K562 (cell line): ENCODE measurements around the gene TEAD3. TPM values are rescaled to one million over a fixed set of nuclear protein-coding genes. Genes with fewer than 3 reads are reported as not detected.

Source experiments
- BACH1 ChIP-seq: fragments of 200-800 bp; sonication (Bioruptor generic); IDR thresholded peaks from 2 replicates; pipeline ENCODE4 v1.6.1; 2016; ENCODE audit warnings: missing genetic modification characterization, missing compliant biosample characterization
- CEBPB ChIP-seq: fragments of 450-650 bp; IDR thresholded peaks from 2 replicates; pipeline ENCODE4 v1.6.1; 2016; ENCODE audit warnings: missing genetic modification characterization, missing compliant biosample characterization
- MEF2A ChIP-seq: IDR thresholded peaks from 2 replicates; pipeline ENCODE4 v1.6.1; 2011; ENCODE audit warnings: low read depth, mild to moderate bottlenecking, low read length, moderate library complexity; ENCODE audit not compliant: control insufficient read depth
- RAD51 ChIP-seq: fragments of 450-650 bp; IDR thresholded peaks from 2 replicates; pipeline ENCODE4 v1.7.1; 2016; ENCODE audit warnings: low read depth, mild to moderate bottlenecking, borderline replicate concordance
- SPI1 ChIP-seq: IDR thresholded peaks from 2 replicates; pipeline ENCODE4 v1.6.1; 2011; ENCODE audit warnings: low read depth, low read length, control low read depth, borderline replicate concordance
- ZBED1 ChIP-seq: IDR thresholded peaks from 2 replicates; pipeline ENCODE4 v1.6.1; 2014
- ZBTB1 ChIP-seq: sonication (generic); formaldehyde crosslinking; IDR thresholded peaks from 2 replicates; pipeline ENCODE4 v1.8.1; 2023; ENCODE audit warnings: missing genetic modification reagents, low read depth, mild to moderate bottlenecking, borderline replicate concordance
- ZNF146 ChIP-seq: IDR thresholded peaks from one replicate; pipeline ENCODE4 v1.6.1; 2018; ENCODE audit warnings: missing compliant biosample characterization; ENCODE audit not compliant: unreplicated experiment
- ZNF3 ChIP-seq: fragments of 250-450 bp; sonication (Bioruptor Pico); IDR thresholded peaks from 2 replicates; pipeline ENCODE4 v1.5.0; 2021; ENCODE audit warnings: mild to moderate bottlenecking, moderate library complexity
- polyA plus RNA-seq, 8 experiments: library from polyadenylated mRNA; depleted of rRNA in 4 of 8; stranded (reverse) in 5 of 8; unstranded in 3 of 8; fragments of >200 nt; fragmentation: Nextera tagmentation in 2 of 8; fragmentation: Illumina TruSeq in 1 of 8; extraction: Ambion mirVana in 2 of 8; extraction: Trizol in 1 of 8; gene quantifications; 2 replicates each; pipeline versions ENCODE4 v1.2.1 to v1.2.3, GENCODE V29; 2011 to 2014; ENCODE audit warnings: inconsistent platforms in 1 of 8, missing spikeins in 1 of 8
- total RNA-seq, 7 experiments: library from RNA; depleted of rRNA in 6 of 7; stranded (reverse); fragments of >200 nt in 6 of 7; fragmentation: Illumina TruSeq in 2 of 7; extraction: Trizol in 2 of 7; gene quantifications; 2 replicates each; pipeline versions ENCODE4 v1.2.1 to v1.2.3, GENCODE V29; 2011 to 2021; ENCODE audit warnings: low replicate concordance in 1 of 7
- TF ChIP-seq, protein P1 (sequence below): IDR thresholded peaks from 3 replicates; pipeline ENCODE4 v1.6.1; 2011; ENCODE audit warnings: borderline replicate concordance, mild to moderate bottlenecking, moderate library complexity; ENCODE audit not compliant: insufficient read length; ENCODE audit errors: extremely low read depth
- TF ChIP-seq, protein P2 (sequence below): fragments of 250-450 bp; sonication (Bioruptor Pico); IDR thresholded peaks from 2 replicates; pipeline ENCODE4 v1.5.0; 2022; ENCODE audit warnings: mild to moderate bottlenecking
- TF ChIP-seq, protein P3 (sequence below): fragments of 450-650 bp; formaldehyde crosslinking; IDR thresholded peaks from 2 replicates; pipeline ENCODE4 v1.4.0; 2020; ENCODE audit warnings: mild to moderate bottlenecking, moderate library complexity
- TF ChIP-seq, protein P4 (sequence below): sonication (generic); formaldehyde crosslinking; IDR thresholded peaks from 2 replicates; pipeline ENCODE4 v1.8.0; 2023; ENCODE audit warnings: mild to moderate bottlenecking, missing genetic modification reagents
- TF ChIP-seq, protein P5 (sequence below): fragments of 250-450 bp; sonication (Bioruptor Pico); IDR thresholded peaks from 2 replicates; pipeline ENCODE4 v1.4.0; 2020; ENCODE audit warnings: mild to moderate bottlenecking, moderate library complexity

TEAD3 gene
- total and polyA plus RNA-seq, 9 of the 15 experiments (the other 6 are each of a cell fraction or from before 2014, with no cell fraction given) = 0.63 to 13.2 (median 3.3) TPM

DNA sequence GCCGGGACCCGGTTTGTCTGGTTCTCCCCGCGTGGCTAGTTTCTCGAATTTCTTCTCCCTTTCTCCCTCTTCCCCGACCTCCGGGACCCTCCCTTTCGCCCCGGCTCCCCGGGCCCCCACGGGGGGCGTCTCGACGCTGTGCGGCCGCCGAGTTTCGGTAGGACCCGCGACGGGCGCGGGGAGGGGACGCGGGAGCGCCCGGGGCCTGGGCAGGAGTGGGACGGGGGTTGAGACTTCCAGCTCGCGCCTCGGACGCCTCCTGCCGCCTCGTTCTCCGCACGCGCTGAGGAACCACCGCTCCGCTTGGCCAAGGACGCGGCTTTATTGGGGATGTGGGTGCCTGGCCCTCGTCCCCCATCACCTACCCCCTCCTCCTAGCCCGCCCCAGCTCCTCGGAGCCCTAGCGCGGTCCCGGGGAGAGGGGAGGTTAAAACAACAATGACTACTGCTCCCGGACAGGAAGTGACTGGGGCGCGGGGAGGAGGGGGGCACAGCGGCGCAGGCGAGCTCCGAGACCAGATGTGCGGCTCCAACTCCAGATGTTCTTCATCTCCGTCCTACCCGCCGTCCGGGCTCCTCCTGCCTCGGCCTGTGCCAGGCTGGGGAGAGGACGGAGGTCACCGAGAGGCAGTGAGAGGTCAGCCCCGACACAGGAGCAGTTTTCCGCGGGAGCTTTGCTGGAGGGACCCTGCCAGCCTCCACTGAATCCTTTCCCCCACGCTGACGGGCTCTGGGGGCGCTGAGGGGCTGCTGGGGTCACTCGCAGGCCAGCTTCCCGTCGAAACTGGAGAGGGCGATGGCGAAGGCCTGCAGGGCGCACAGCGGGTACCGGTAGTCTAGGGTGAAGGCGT is 917 bp upstream of the TEAD3 start (continued):
- TF ChIP-seq, protein P1, sequence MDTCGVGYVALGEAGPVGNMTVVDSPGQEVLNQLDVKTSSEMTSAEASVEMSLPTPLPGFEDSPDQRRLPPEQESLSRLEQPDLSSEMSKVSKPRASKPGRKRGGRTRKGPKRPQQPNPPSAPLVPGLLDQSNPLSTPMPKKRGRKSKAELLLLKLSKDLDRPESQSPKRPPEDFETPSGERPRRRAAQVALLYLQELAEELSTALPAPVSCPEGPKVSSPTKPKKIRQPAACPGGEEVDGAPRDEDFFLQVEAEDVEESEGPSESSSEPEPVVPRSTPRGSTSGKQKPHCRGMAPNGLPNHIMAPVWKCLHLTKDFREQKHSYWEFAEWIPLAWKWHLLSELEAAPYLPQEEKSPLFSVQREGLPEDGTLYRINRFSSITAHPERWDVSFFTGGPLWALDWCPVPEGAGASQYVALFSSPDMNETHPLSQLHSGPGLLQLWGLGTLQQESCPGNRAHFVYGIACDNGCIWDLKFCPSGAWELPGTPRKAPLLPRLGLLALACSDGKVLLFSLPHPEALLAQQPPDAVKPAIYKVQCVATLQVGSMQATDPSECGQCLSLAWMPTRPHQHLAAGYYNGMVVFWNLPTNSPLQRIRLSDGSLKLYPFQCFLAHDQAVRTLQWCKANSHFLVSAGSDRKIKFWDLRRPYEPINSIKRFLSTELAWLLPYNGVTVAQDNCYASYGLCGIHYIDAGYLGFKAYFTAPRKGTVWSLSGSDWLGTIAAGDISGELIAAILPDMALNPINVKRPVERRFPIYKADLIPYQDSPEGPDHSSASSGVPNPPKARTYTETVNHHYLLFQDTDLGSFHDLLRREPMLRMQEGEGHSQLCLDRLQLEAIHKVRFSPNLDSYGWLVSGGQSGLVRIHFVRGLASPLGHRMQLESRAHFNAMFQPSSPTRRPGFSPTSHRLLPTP = no peak
- no peak for TF ChIP-seq RAD51
- TF ChIP-seq, protein P2, sequence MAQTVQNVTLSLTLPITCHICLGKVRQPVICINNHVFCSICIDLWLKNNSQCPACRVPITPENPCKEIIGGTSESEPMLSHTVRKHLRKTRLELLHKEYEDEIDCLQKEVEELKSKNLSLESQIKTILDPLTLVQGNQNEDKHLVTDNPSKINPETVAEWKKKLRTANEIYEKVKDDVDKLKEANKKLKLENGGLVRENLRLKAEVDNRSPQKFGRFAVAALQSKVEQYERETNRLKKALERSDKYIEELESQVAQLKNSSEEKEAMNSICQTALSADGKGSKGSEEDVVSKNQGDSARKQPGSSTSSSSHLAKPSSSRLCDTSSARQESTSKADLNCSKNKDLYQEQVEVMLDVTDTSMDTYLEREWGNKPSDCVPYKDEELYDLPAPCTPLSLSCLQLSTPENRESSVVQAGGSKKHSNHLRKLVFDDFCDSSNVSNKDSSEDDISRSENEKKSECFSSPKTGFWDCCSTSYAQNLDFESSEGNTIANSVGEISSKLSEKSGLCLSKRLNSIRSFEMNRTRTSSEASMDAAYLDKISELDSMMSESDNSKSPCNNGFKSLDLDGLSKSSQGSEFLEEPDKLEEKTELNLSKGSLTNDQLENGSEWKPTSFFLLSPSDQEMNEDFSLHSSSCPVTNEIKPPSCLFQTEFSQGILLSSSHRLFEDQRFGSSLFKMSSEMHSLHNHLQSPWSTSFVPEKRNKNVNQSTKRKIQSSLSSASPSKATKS = no peak
- TF ChIP-seq, protein P3, sequence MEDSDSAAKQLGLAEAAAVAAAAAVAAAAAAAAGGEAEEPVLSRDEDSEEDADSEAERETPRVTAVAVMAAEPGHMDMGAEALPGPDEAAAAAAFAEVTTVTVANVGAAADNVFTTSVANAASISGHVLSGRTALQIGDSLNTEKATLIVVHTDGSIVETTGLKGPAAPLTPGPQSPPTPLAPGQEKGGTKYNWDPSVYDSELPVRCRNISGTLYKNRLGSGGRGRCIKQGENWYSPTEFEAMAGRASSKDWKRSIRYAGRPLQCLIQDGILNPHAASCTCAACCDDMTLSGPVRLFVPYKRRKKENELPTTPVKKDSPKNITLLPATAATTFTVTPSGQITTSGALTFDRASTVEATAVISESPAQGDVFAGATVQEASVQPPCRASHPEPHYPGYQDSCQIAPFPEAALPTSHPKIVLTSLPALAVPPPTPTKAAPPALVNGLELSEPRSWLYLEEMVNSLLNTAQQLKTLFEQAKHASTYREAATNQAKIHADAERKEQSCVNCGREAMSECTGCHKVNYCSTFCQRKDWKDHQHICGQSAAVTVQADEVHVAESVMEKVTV (CRISPR knock-in tag) = no peak
- TF ChIP-seq MEF2A = no peak
- no peak for TF ChIP-seq BACH1 (tag)
- TF ChIP-seq ZNF3 (CRISPR knock-in tag) = no peak
- TF ChIP-seq ZNF146 (CRISPR knock-in tag) = no peak
- TF ChIP-seq CEBPB (tag) = no peak
- peak; percentile 87; the same call in 1 of the 2 replicates for TF ChIP-seq ZBTB1 (CRISPR knock-in tag)
- TF ChIP-seq ZBED1 = no peak
- TF ChIP-seq, protein P4, sequence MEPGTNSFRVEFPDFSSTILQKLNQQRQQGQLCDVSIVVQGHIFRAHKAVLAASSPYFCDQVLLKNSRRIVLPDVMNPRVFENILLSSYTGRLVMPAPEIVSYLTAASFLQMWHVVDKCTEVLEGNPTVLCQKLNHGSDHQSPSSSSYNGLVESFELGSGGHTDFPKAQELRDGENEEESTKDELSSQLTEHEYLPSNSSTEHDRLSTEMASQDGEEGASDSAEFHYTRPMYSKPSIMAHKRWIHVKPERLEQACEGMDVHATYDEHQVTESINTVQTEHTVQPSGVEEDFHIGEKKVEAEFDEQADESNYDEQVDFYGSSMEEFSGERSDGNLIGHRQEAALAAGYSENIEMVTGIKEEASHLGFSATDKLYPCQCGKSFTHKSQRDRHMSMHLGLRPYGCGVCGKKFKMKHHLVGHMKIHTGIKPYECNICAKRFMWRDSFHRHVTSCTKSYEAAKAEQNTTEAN = peak; percentile 33; the same call in 1 of the 2 replicates
- TF ChIP-seq, protein P5, sequence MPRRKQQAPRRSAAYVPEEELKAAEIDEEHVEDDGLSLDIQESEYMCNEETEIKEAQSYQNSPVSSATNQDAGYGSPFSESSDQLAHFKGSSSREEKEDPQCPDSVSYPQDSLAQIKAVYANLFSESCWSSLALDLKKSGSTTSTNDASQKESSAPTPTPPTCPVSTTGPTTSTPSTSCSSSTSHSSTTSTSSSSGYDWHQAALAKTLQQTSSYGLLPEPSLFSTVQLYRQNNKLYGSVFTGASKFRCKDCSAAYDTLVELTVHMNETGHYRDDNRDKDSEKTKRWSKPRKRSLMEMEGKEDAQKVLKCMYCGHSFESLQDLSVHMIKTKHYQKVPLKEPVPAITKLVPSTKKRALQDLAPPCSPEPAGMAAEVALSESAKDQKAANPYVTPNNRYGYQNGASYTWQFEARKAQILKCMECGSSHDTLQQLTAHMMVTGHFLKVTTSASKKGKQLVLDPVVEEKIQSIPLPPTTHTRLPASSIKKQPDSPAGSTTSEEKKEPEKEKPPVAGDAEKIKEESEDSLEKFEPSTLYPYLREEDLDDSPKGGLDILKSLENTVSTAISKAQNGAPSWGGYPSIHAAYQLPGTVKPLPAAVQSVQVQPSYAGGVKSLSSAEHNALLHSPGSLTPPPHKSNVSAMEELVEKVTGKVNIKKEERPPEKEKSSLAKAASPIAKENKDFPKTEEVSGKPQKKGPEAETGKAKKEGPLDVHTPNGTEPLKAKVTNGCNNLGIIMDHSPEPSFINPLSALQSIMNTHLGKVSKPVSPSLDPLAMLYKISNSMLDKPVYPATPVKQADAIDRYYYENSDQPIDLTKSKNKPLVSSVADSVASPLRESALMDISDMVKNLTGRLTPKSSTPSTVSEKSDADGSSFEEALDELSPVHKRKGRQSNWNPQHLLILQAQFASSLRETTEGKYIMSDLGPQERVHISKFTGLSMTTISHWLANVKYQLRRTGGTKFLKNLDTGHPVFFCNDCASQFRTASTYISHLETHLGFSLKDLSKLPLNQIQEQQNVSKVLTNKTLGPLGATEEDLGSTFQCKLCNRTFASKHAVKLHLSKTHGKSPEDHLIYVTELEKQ = no peak
- TF ChIP-seq SPI1 = peak; percentile 78
